Muscle layer of colon (tissue), 2 donors: Measurements from ENCODE around the gene DIRAS1.

Experiments used
- H3K27ac ChIP-seq: one replicate; pipeline ENCODE4 v1.7.0; 2013; ENCODE audit warnings: low read depth, mild to moderate bottlenecking, low read length, moderate library complexity
- H3K27me3 ChIP-seq, 2 donors: one replicate each; pipeline ENCODE4 v1.7.0; 2013; ENCODE audit warnings: low read length in 2 of 2, mild to moderate bottlenecking in 2 of 2; ENCODE audit not compliant: insufficient read depth in 2 of 2, control insufficient read depth in 1 of 2
- H3K36me3 ChIP-seq: one replicate; pipeline ENCODE4 v1.7.0; 2013; ENCODE audit warnings: mild to moderate bottlenecking, low read length; ENCODE audit not compliant: insufficient read depth
- H3K4me1 ChIP-seq: one replicate; pipeline ENCODE4 v1.7.0; 2013; ENCODE audit warnings: mild to moderate bottlenecking, low read length; ENCODE audit not compliant: insufficient read depth
- H3K4me3 ChIP-seq, 2 donors: one replicate each; pipeline ENCODE4 v1.7.0; 2013; ENCODE audit warnings: low read length in 2 of 2, low read depth in 1 of 2, mild to moderate bottlenecking in 1 of 2, moderate library complexity in 1 of 2
- H3K9ac ChIP-seq: one replicate; pipeline ENCODE4 v1.7.0; 2013; ENCODE audit warnings: low read length
- H3K9me3 ChIP-seq: one replicate; pipeline ENCODE4 v1.7.0; 2013; ENCODE audit warnings: mild to moderate bottlenecking, low read length
- donor health status: abdominal sarcoma.
- donor health status: Adenocarcinoma of cecum.

The DIRAS1 gene

GRCh38 chr19:2722541-2723344 is 1.6 kb upstream of the DIRAS1 start:
- H3K4me3 ChIP-seq: no peak overlapping the region
- H3K27ac ChIP-seq: no peak overlapping the region

DNA sequence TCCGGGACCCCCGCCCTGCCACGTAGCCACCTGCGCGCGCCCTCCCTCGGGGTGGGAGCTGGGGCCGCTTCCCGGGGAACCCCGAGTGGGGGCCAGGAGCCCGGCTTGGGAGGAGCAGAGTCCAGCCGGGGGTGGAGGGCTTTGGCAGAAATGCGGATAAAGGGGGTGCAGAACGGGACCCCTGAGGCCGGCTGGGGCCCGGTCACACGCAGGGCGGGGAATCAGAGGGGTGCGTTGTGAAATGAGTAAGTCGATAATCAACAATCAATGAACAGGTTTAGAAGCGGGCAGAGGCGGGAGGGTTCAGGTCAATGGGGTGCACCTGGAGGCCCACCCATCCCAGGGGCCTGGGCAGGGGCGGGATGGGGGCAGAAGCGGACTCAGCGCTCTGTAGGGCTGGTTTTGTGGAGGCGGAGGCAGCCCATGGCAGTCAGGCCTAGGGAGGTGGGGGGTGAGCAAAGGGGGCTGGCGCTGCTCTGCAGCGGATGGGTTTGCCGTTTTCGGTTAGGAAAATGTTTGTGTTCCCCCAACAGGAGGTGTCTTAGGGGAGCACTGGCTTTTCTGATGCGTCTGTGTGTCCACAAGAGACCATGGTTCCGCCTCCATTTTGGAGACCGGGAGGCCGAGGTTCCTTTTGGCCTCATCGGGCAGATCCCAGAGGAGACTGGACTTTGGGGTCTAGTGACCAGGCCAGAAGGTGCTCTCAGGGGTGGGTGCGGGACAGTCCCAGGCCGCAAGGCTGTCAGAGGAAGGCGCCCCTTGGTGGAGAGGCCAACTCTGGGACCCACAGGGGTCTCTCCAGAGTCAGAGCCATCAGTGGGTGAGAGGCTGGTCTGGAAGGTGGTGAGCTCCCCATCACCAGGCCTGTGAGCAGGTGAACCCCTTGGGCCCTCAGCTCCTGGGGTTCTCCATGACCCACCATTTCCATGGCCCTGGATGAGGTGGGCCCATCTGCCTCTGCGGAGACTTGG is 683 bp upstream of the DIRAS1 start:
- Histone ChIP-seq H3K27ac (no peak overlapping the region), H3K27me3 (peaks cover 20 to 42% of the 10 kb centered on the region in 2 donors)

More at GRCh38 chr19:2722541-2723344, 1.6 kb upstream of the DIRAS1 start:
- Histone ChIP-seq H3K9ac (no peak overlapping the region), H3K36me3 (no peaks in the 10 kb centered on the region), H3K27me3 (peaks cover 20 to 51% of the 10 kb centered on the region in 2 donors), H3K4me1 (peaks cover 14% of the 10 kb centered on the region), H3K9me3 (no peaks in the 10 kb centered on the region)

DNA sequence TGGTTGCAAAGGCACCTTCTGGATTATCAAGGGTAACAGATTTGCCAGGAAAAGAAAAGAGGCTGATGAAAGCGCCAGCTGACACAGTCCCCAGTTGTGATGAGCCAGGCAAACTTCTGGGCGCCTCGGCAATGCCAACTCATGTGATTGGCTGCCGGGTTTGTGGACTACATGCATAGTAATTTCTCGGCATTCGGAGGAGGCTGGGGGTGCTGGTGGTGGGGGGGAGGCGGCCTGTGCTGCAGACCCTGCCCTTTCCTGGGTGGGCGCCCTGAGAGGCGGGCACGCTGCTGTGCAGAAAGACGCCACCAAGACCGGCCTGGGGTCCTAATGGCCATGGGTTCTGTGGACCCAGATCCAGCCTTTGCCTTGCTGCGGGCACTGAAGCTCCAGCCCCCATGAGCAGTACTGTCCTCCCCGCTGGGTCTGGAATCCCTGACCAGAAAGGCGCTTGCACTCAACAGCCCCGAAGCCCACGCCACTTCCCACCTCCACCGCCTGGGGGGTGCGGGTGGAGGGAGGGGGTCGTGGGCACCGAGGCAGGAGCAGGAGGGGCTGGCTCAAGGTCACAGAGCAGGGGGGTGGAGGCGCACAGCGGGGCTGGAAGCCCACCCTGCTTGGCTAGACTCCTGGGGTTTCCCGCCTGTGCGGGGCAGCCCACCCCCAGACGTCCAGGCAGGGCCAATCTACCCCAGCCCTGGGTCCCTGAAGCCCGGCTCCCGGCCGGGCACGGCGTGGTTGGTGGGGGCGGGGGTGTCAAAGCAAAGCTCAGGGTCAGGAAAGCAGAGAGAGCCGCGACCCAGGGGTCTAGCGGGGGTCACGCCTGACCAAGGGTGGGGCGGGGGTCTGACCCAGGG is 1.0 kb downstream of the DIRAS1 start:
- Histone ChIP-seq H3K4me1 (peaks cover 14% of the 10 kb centered on the region), H3K4me3 (no peak overlapping the region), H3K36me3 (no peaks in the 10 kb centered on the region), H3K27me3 (peaks cover 20 to 36% of the 10 kb centered on the region in 2 donors), H3K9me3 (peaks cover 8% of the 10 kb centered on the region), H3K27ac (no peak overlapping the region), H3K9ac (no peak overlapping the region)

More for the DNA sequence above, 683 bp upstream of the DIRAS1 start:
- Histone ChIP-seq H3K4me3 (no peak overlapping the region), H3K36me3 (no peaks in the 10 kb centered on the region), H3K4me1 (peaks cover 14% of the 10 kb centered on the region), H3K9ac (no peak overlapping the region), H3K9me3 (no peaks in the 10 kb centered on the region)

GRCh38 chr19:2719232-2719735 is 1.9 kb downstream of the DIRAS1 start:
- peaks cover 8% of the 10 kb centered on the region for H3K9me3 ChIP-seq
- H3K36me3 ChIP-seq: no peaks in the 10 kb centered on the region
- H3K4me1 ChIP-seq: peaks cover 14% of the 10 kb centered on the region
- peaks cover 20 to 36% of the 10 kb centered on the region in 2 donors for H3K27me3 ChIP-seq
- no peak overlapping the region for H3K27ac ChIP-seq
- H3K9ac ChIP-seq: no peak overlapping the region
- H3K4me3 ChIP-seq: no peak overlapping the region

GRCh38 chr19:2717638-2718541 is 3.3 kb downstream of the DIRAS1 start:
- Histone ChIP-seq H3K9me3 (peaks cover 8% of the 10 kb centered on the region), H3K27ac (no peak overlapping the region), H3K9ac (no peak overlapping the region), H3K27me3 (peaks cover 20 to 36% of the 10 kb centered on the region in 2 donors), H3K4me1 (peaks cover 7% of the 10 kb centered on the region), H3K36me3 (no peaks in the 10 kb centered on the region), H3K4me3 (no peak overlapping the region)

DNA sequence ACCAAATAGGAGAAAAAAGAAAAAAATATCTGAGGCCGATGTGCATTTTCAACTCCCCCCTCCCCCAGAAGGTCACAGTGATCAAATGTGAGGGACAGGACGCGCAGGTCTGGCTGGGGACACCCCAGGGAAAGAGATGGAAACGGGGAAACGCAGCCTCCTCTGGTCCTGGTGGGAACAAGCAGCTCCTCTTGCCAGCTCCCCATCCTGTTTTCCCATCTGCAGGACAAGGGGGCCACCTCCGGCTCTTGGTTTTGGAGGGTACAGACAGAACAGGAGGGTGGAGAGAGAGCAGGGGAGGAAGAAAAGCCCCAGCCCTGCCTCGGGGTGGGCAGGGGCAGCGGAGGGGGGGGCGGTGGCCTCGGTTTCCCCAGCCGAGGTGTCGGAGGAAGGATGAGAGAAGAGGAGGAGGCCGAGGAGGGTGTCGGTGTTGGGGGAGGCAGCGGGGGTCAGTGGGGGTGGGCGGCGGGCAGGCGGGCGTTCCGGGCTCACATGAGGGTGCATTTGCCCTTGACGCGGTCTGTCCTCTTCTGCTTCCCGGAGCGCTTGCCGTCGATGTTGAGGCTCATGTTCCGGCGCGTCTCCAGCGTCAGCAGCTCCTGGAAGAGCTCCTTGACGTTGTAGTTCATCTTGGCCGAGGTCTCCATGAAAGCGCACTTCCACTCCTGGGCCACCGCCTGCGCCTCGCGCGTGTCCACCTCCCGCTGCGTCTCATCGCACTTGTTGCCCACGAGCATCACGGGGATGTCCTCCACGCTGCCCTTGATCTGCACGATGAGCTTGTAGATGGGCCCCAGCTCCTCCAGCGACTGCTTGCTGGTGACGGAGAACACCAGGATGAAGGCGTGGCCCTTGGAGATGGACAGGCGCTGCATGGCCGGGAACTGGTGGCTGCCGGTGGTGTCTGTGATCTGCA is 4.2 kb downstream of the DIRAS1 start:
- Histone ChIP-seq H3K9ac (no peak overlapping the region), H3K27me3 (peaks cover 18 to 32% of the 10 kb centered on the region in 2 donors), H3K9me3 (peaks cover 8% of the 10 kb centered on the region), H3K36me3 (no peaks in the 10 kb centered on the region), H3K4me3 (no peak overlapping the region), H3K27ac (no peak overlapping the region), H3K4me1 (no peaks in the 10 kb centered on the region)

DNA sequence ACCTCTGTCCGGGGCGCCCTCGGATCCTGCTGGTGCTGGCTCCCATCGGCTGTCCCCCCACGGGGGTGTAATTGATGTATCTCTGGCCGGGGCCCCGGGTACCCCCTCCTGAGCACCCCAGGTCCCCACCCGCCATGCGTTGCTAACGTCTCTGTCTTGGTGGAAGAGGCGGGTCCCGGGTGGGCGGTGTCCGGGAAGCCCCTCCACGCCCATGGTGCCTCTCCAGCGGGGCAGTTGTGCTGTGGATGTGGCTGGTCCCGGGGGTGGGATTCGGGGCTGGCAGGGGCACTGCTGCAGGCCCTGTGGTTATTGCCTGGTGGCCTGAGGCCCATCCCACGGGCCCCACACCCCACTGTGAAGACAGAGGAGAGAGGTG is 4.9 kb downstream of the DIRAS1 start:
- Histone ChIP-seq H3K4me1 (no peaks in the 10 kb centered on the region), H3K27me3 (peaks cover 13 to 26% of the 10 kb centered on the region in 2 donors)

DNA sequence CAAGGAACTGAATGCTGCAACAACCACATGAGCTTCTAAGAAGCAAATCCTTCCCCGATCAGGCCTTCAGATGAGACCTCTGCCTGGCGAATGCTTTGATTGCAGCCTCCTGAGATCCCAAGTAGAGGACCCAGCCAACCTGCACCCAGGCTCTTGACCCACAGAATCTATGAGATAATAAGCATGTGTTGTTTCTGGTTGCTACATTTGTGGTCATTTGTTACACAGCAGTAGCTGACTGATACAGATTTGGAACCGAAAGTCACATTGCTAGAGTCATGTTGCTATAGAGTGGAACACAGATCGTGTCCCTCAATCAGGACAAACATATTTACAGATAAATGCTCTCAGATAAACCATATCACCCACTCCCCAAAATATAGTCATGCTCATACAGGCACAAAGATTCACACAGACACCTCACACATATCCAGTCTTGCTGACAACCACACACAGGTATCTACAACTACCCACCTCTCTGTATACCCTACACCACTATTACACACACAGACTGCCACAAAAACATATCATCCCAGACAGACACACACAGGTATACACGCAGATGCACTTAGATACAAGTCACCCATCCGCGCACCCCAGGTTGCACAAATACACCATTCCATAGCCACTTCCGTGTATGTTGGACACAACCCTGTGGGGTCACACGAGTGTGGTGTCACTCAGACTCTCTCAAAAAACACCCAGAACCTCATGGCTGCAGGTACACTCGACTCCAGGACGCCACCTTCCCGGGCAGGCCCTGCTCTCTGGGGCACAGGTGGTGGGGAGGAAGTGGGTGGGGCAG is 5.5 kb downstream of the DIRAS1 start:
- H3K4me3 ChIP-seq: no peak overlapping the region
- H3K9ac ChIP-seq: no peak overlapping the region
- no peak overlapping the region for H3K27ac ChIP-seq
- H3K36me3 ChIP-seq: no peaks in the 10 kb centered on the region
- no peaks in the 10 kb centered on the region for H3K4me1 ChIP-seq
- H3K27me3 ChIP-seq: peaks cover 12 to 24% of the 10 kb centered on the region in 2 donors
- peaks cover 8% of the 10 kb centered on the region for H3K9me3 ChIP-seq

More for the DNA sequence above, 4.9 kb downstream of the DIRAS1 start:
- Histone ChIP-seq H3K27ac (no peak overlapping the region), H3K9ac (no peak overlapping the region), H3K36me3 (no peaks in the 10 kb centered on the region), H3K9me3 (peaks cover 8% of the 10 kb centered on the region), H3K4me3 (no peak overlapping the region)
